ENCODE results near the gene TTC39B.

TTC39B gene

GRCh38 chr9:15132091-15132490 lies 174.9 kb downstream of the TTC39B start:
- Histone ChIP-seq H3K4me1 (ENCODE audit: control insufficient read depth, insufficient read depth, low read length) (no peaks in the 10 kb centered on the region), H3K9me3 (ENCODE audit: control insufficient read depth, insufficient read depth, low read depth, low read length) (no peaks in the 10 kb centered on the region), H3K36me3 (ENCODE audit: control insufficient read depth in 2 of 2, insufficient read depth in 1 of 2, low read length in 2 of 2) (no peaks in the 10 kb centered on the region), H3K27ac (ENCODE audit: extremely low read depth, low read depth, low read length) (no peak overlapping the region), H3K4me3 (ENCODE audit: low read depth, low read length) (no peak overlapping the region)
- CTCF ChIA-PET, result interaction anchor here (1.1 to 2.3 kb wide), 2 partner anchors 27 to 28 kb away, joined by 3 to 7 read pairs; no protein-coding TSS in a partner anchor
- TF ChIP-seq ZSCAN16 (tag by site-specific recombination; IDR thresholded peaks at IDR 0.05), result no peak
- TF ChIP-seq ATF2 (tag by site-specific recombination; IDR thresholded peaks at IDR 0.05; ENCODE audit: low read depth), result no peak
- no peak for TF ChIP-seq ZNF514 (tag by site-specific recombination; IDR thresholded peaks at IDR 0.05)
- TF ChIP-seq ZNF394 (tag by site-specific recombination; IDR thresholded peaks at IDR 0.05; ENCODE audit: borderline replicate concordance), result no peak
- TF ChIP-seq ZFP69B (tag by site-specific recombination; IDR thresholded peaks at IDR 0.05), result no peak
- no peak for TF ChIP-seq ZNF248 (tag by site-specific recombination; IDR thresholded peaks at IDR 0.05)
- TF ChIP-seq, protein P1, sequence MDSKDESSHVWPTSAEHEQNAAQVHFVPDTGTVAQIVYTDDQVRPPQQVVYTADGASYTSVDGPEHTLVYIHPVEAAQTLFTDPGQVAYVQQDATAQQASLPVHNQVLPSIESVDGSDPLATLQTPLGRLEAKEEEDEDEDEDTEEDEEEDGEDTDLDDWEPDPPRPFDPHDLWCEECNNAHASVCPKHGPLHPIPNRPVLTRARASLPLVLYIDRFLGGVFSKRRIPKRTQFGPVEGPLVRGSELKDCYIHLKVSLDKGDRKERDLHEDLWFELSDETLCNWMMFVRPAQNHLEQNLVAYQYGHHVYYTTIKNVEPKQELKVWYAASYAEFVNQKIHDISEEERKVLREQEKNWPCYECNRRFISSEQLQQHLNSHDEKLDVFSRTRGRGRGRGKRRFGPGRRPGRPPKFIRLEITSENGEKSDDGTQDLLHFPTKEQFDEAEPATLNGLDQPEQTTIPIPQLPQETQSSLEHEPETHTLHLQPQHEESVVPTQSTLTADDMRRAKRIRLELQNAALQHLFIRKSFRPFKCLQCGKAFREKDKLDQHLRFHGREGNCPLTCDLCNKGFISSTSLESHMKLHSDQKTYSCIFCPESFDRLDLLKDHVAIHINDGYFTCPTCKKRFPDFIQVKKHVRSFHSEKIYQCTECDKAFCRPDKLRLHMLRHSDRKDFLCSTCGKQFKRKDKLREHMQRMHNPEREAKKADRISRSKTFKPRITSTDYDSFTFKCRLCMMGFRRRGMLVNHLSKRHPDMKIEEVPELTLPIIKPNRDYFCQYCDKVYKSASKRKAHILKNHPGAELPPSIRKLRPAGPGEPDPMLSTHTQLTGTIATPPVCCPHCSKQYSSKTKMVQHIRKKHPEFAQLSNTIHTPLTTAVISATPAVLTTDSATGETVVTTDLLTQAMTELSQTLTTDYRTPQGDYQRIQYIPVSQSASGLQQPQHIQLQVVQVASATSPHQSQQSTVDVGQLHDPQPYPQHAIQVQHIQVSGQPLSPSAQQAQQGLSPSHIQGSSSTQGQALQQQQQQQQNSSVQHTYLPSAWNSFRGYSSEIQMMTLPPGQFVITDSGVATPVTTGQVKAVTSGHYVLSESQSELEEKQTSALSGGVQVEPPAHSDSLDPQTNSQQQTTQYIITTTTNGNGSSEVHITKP (tag by site-specific recombination; IDR thresholded peaks at IDR 0.05), result no peak
- TF ChIP-seq ZFP3 (tag by site-specific recombination; IDR thresholded peaks at IDR 0.05; ENCODE audit: low read depth), result no peak
- no peak for TF ChIP-seq ZNF433 (tag by site-specific recombination; IDR thresholded peaks at IDR 0.05; ENCODE audit: low read depth)
- TF ChIP-seq ZNF623 (tag by site-specific recombination; IDR thresholded peaks at IDR 0.05), result no peak
- no peak for TF ChIP-seq ZNF23 (tag by site-specific recombination; IDR thresholded peaks at IDR 0.05; ENCODE audit: borderline replicate concordance)
- TF ChIP-seq ZNF639 (tag by site-specific recombination; IDR thresholded peaks at IDR 0.05), result no peak
- TF ChIP-seq ZBTB48 (tag by site-specific recombination; IDR thresholded peaks at IDR 0.05), result no peak
- TF ChIP-seq ZNF544 (tag by site-specific recombination; IDR thresholded peaks at IDR 0.05), result no peak
- TF ChIP-seq TRIM28 (IDR thresholded peaks at IDR 0.05; ENCODE audit: borderline replicate concordance, low read length), result no peak
- POLR2A ChIA-PET, result no interaction called here

DNA sequence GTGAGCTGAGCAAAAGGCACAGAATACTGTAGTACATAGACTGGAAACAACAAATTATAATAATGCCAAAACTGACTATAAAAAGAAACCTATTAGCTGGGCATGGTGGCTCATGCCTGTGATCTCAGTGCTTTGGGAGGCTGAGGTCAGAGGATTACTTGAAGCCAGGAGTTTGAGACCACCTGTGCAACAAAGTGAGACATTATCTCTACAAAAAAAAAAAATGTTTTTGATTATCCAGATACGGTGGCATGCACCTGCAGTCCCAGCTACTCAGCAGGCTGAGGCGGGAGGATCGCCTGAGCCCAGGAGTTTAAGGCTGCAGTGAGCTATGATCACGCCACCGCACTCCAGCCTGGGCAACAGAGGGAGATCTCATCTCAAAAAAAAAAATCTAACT lies 175.9 kb downstream of the TTC39B start:
- no peak overlapping the region for H3K4me3 ChIP-seq (ENCODE audit: low read depth, low read length)
- H3K36me3 ChIP-seq (ENCODE audit: control insufficient read depth in 2 of 2, insufficient read depth in 1 of 2, low read length in 2 of 2), result no peaks in the 10 kb centered on the region
- H3K9me3 ChIP-seq (ENCODE audit: control insufficient read depth, insufficient read depth, low read depth, low read length), result no peaks in the 10 kb centered on the region
- CTCF ChIA-PET, result interaction anchor here (0.5 to 0.6 kb wide), 2 partner anchors 29 to 134 kb away, joined by 3 to 4 read pairs; no protein-coding TSS in a partner anchor
- POLR2A ChIA-PET, result no interaction called here
- H3K27ac ChIP-seq (ENCODE audit: extremely low read depth, low read depth, low read length), result no peak overlapping the region
- no peaks in the 10 kb centered on the region for H3K4me1 ChIP-seq (ENCODE audit: control insufficient read depth, insufficient read depth, low read length)
- TF ChIP-seq, protein P2, sequence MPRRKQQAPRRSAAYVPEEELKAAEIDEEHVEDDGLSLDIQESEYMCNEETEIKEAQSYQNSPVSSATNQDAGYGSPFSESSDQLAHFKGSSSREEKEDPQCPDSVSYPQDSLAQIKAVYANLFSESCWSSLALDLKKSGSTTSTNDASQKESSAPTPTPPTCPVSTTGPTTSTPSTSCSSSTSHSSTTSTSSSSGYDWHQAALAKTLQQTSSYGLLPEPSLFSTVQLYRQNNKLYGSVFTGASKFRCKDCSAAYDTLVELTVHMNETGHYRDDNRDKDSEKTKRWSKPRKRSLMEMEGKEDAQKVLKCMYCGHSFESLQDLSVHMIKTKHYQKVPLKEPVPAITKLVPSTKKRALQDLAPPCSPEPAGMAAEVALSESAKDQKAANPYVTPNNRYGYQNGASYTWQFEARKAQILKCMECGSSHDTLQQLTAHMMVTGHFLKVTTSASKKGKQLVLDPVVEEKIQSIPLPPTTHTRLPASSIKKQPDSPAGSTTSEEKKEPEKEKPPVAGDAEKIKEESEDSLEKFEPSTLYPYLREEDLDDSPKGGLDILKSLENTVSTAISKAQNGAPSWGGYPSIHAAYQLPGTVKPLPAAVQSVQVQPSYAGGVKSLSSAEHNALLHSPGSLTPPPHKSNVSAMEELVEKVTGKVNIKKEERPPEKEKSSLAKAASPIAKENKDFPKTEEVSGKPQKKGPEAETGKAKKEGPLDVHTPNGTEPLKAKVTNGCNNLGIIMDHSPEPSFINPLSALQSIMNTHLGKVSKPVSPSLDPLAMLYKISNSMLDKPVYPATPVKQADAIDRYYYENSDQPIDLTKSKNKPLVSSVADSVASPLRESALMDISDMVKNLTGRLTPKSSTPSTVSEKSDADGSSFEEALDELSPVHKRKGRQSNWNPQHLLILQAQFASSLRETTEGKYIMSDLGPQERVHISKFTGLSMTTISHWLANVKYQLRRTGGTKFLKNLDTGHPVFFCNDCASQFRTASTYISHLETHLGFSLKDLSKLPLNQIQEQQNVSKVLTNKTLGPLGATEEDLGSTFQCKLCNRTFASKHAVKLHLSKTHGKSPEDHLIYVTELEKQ (tag by site-specific recombination; IDR thresholded peaks at IDR 0.05; ENCODE audit: borderline replicate concordance), result no peak
- TF ChIP-seq, protein P3, sequence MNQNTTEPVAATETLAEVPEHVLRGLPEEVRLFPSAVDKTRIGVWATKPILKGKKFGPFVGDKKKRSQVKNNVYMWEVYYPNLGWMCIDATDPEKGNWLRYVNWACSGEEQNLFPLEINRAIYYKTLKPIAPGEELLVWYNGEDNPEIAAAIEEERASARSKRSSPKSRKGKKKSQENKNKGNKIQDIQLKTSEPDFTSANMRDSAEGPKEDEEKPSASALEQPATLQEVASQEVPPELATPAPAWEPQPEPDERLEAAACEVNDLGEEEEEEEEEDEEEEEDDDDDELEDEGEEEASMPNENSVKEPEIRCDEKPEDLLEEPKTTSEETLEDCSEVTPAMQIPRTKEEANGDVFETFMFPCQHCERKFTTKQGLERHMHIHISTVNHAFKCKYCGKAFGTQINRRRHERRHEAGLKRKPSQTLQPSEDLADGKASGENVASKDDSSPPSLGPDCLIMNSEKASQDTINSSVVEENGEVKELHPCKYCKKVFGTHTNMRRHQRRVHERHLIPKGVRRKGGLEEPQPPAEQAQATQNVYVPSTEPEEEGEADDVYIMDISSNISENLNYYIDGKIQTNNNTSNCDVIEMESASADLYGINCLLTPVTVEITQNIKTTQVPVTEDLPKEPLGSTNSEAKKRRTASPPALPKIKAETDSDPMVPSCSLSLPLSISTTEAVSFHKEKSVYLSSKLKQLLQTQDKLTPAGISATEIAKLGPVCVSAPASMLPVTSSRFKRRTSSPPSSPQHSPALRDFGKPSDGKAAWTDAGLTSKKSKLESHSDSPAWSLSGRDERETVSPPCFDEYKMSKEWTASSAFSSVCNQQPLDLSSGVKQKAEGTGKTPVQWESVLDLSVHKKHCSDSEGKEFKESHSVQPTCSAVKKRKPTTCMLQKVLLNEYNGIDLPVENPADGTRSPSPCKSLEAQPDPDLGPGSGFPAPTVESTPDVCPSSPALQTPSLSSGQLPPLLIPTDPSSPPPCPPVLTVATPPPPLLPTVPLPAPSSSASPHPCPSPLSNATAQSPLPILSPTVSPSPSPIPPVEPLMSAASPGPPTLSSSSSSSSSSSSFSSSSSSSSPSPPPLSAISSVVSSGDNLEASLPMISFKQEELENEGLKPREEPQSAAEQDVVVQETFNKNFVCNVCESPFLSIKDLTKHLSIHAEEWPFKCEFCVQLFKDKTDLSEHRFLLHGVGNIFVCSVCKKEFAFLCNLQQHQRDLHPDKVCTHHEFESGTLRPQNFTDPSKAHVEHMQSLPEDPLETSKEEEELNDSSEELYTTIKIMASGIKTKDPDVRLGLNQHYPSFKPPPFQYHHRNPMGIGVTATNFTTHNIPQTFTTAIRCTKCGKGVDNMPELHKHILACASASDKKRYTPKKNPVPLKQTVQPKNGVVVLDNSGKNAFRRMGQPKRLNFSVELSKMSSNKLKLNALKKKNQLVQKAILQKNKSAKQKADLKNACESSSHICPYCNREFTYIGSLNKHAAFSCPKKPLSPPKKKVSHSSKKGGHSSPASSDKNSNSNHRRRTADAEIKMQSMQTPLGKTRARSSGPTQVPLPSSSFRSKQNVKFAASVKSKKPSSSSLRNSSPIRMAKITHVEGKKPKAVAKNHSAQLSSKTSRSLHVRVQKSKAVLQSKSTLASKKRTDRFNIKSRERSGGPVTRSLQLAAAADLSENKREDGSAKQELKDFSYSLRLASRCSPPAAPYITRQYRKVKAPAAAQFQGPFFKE (tag by site-specific recombination; IDR thresholded peaks at IDR 0.05; ENCODE audit: borderline replicate concordance), result no peak
